ENCODE measurements around the gene TRPM3. TPM values are rescaled to one million over a fixed set of nuclear protein-coding genes. Genes with fewer than 3 reads are reported as not detected.

The TRPM3 gene
- total and polyA plus RNA-seq, 2 of the 13 experiments (the other 11 are each of a cell fraction or from before 2014, with no cell fraction given): not detected

DNA sequence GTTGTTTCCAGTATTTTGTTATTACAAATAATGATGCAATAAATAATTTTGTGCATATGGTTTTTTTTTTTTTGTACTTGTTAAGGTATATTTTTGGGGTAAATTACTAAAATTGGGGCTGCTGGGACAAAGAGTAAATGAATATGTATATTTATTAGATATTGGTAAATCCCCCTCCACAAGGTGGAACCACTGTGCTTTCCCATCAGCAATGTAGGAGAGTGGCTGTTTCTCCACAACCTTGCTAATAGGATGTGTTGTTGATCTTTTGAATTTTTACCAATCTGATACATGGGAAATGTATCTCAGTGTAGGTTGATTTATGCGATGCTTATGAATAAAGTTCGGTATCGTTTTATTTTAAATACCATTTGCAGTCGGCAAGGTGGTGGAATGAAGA lies 118.1 kb downstream of the TRPM3 start:
- no TSS peak for BruUV-seq (replicated peaks)
- H3K9me3 ChIP-seq (ENCODE audit: low read length): peaks cover 23% of the 10 kb centered on the region
- TF ChIP-seq ATF7 (IDR thresholded peaks at IDR 0.05) (peak; percentile 66; the same call in 1 of the 2 replicates), ATF7 (CRISPR knock-in tag; IDR thresholded peaks at IDR 0.05) (no peak), IKZF1 (IDR thresholded peaks at IDR 0.05) (no peak)
- POLR2A ChIA-PET: no interaction called here
- in situ Hi-C loops (cut with HindIII; ENCODE audit: extremely low pct_ligation_motif_present, low pct_unique_long_range_greater_than_20kb) (loop anchor here (5.0 kb wide), 1 partner anchor 366 kb away; no protein-coding TSS in a partner anchor), intact Hi-C loops (cut with micrococcal nuclease; ENCODE audit: unreplicated experiment) (loop anchor here (1.0 to 10.0 kb wide), 2 partner anchors 79 to 246 kb away; no protein-coding TSS in a partner anchor)
- no peaks in the 10 kb centered on the region for H3K4me1 ChIP-seq (ENCODE audit: insufficient read depth, low read length)
- H4K20me1 ChIP-seq (ENCODE audit: insufficient read depth, low read length): no peaks in the 10 kb centered on the region
- no peaks in the 10 kb centered on the region for H3K36me3 ChIP-seq (replicated peaks in 1 of 2; ENCODE audit: control insufficient read depth in 1 of 2, insufficient read depth in 2 of 2, low read length in 2 of 2)
- ATAC-seq (no peak), DNase-seq (ENCODE audit: low spot score) (no peak), FAIRE-seq (no peak)
- no peak overlapping the region for H3K9ac ChIP-seq (ENCODE audit: insufficient read depth, low read depth, low read length)
- H3K4me3 ChIP-seq (replicated peaks in 1 of 3; ENCODE audit: insufficient read depth in 1 of 3, low read depth in 2 of 3, low read length in 3 of 3): no peak overlapping the region
- H3K27ac ChIP-seq (ENCODE audit: extremely low read length, insufficient read depth, low read length): no peak overlapping the region
- WGBS (ENCODE audit: low lambda C conversion rate): 81% methylated on average over 4 of the region's 4 CpGs
- no peak overlapping the region for H2AFZ ChIP-seq (ENCODE audit: low read length)
- no peaks in the 10 kb centered on the region for H3K79me2 ChIP-seq (ENCODE audit: insufficient read depth, low read length)
- CTCF ChIA-PET (ENCODE audit: low intra/inter-chr PET ratio, low total read pairs): no interaction called here
- H3K27me3 ChIP-seq (ENCODE audit: control insufficient read depth in 1 of 2, insufficient read depth in 2 of 2, low read length in 2 of 2): no peaks in the 10 kb centered on the region
- H3K4me2 ChIP-seq (ENCODE audit: low read depth, low read length): no peak overlapping the region

DNA sequence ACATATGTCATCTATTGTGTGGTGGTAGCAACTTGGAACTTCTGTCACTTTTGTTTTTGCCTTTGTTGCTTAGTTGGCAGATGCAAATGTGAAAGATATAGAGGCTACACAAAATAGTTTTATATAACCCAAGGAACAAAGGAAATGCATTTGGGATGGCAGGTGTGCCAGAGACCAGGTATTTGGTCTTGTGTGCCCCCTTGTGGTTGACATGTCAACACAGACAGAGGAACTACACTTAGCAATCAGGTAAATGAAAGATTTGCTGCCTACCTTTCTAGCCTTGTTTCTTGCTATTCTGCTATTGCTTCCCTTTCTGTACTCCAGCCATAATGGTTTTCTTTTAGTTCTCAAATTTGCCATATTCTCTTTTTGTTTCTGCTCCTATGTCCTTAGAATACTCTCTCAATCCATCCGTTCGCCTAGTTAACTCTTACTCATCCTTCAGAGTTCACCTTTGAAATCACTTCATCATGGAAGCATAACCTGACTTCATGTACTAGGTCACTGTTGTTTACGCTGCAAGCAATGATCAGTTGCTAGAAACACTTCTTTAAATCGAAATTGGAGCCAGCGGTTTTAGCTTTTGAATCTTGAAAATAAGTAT lies 119.5 kb downstream of the TRPM3 start:
- Histone ChIP-seq H3K4me2 (ENCODE audit: low read depth, low read length) (no peak overlapping the region), H2AFZ (ENCODE audit: low read length) (no peak overlapping the region), H3K9me3 (ENCODE audit: low read length) (peaks cover 23% of the 10 kb centered on the region), H4K20me1 (ENCODE audit: insufficient read depth, low read length) (no peaks in the 10 kb centered on the region), H3K4me1 (ENCODE audit: insufficient read depth, low read length) (no peaks in the 10 kb centered on the region), H3K27ac (ENCODE audit: extremely low read length, insufficient read depth, low read length) (no peak overlapping the region), H3K27me3 (ENCODE audit: control insufficient read depth in 1 of 2, insufficient read depth in 2 of 2, low read length in 2 of 2) (no peaks in the 10 kb centered on the region), H3K9ac (ENCODE audit: insufficient read depth, low read depth, low read length) (no peak overlapping the region), H3K79me2 (ENCODE audit: insufficient read depth, low read length) (no peaks in the 10 kb centered on the region), H3K36me3 (replicated peaks in 1 of 2; ENCODE audit: control insufficient read depth in 1 of 2, insufficient read depth in 2 of 2, low read length in 2 of 2) (no peaks in the 10 kb centered on the region), H3K4me3 (replicated peaks in 1 of 3; ENCODE audit: insufficient read depth in 1 of 3, low read depth in 2 of 3, low read length in 3 of 3) (no peak overlapping the region)
- POLR2A ChIA-PET: no interaction called here
- ATAC-seq (peak; percentile 64; the same call in 2 of the 3 replicates), DNase-seq (ENCODE audit: low spot score) (peak; percentile 10), FAIRE-seq (peak; percentile 55)
- 47% methylated on average over 5 of the region's 5 CpGs for WGBS (ENCODE audit: low lambda C conversion rate)
- intact Hi-C loops (cut with micrococcal nuclease; ENCODE audit: unreplicated experiment): loop anchor here (10.0 kb wide), 1 partner anchor 77 kb away; no protein-coding TSS in a partner anchor
- in situ Hi-C loops (cut with HindIII; ENCODE audit: extremely low pct_ligation_motif_present, low pct_unique_long_range_greater_than_20kb): loop anchor here (5.0 kb wide), 1 partner anchor 365 kb away; no protein-coding TSS in a partner anchor
- CTCF ChIA-PET (ENCODE audit: low intra/inter-chr PET ratio, low total read pairs): interaction anchor here (0.8 to 1.8 kb wide), 2 partner anchors 248 to 361 kb away, joined by 4 to 7 read pairs; no protein-coding TSS in a partner anchor
- no TSS peak for BruUV-seq (replicated peaks)
- TF ChIP-seq ZNF510 (CRISPR knock-in tag; IDR thresholded peaks at IDR 0.05; ENCODE audit: low read depth) (no peak), YEATS4 (CRISPR knock-in tag; IDR thresholded peaks at IDR 0.05; ENCODE audit: borderline replicate concordance) (no peak), SMC3 (IDR thresholded peaks at IDR 0.05; ENCODE audit: low read length) (peak; percentile 30; the same call in 1 of the 2 replicates), FOXP1 (IDR thresholded peaks at IDR 0.05) (no peak), FOXP1 (CRISPR knock-in tag; IDR thresholded peaks at IDR 0.05) (no peak), LCORL (IDR thresholded peaks at IDR 0.05) (no peak), LCORL (CRISPR knock-in tag; IDR thresholded peaks at IDR 0.05) (no peak), ZNF672 (CRISPR knock-in tag; IDR thresholded peaks at IDR 0.05) (no peak), HHEX (CRISPR knock-in tag; IDR thresholded peaks at IDR 0.05) (no peak), SMYD3 (CRISPR knock-in tag; IDR thresholded peaks at IDR 0.05) (no peak), ARHGAP35 (CRISPR knock-in tag; IDR thresholded peaks at IDR 0.05; ENCODE audit: borderline replicate concordance) (no peak), CTCF (CRISPR knock-in tag; IDR thresholded peaks at IDR 0.05) (peak; percentile 66), ZNF136 (CRISPR knock-in tag; IDR thresholded peaks at IDR 0.05; ENCODE audit: low read depth) (no peak)
- TF ChIP-seq, protein P1, sequence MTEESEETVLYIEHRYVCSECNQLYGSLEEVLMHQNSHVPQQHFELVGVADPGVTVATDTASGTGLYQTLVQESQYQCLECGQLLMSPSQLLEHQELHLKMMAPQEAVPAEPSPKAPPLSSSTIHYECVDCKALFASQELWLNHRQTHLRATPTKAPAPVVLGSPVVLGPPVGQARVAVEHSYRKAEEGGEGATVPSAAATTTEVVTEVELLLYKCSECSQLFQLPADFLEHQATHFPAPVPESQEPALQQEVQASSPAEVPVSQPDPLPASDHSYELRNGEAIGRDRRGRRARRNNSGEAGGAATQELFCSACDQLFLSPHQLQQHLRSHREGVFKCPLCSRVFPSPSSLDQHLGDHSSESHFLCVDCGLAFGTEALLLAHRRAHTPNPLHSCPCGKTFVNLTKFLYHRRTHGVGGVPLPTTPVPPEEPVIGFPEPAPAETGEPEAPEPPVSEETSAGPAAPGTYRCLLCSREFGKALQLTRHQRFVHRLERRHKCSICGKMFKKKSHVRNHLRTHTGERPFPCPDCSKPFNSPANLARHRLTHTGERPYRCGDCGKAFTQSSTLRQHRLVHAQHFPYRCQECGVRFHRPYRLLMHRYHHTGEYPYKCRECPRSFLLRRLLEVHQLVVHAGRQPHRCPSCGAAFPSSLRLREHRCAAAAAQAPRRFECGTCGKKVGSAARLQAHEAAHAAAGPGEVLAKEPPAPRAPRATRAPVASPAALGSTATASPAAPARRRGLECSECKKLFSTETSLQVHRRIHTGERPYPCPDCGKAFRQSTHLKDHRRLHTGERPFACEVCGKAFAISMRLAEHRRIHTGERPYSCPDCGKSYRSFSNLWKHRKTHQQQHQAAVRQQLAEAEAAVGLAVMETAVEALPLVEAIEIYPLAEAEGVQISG (CRISPR knock-in tag; IDR thresholded peaks at IDR 0.05): no peak

Data from HepG2 (cell line).